Measurements from ENCODE around the gene STX4.

STX4 gene

DNA sequence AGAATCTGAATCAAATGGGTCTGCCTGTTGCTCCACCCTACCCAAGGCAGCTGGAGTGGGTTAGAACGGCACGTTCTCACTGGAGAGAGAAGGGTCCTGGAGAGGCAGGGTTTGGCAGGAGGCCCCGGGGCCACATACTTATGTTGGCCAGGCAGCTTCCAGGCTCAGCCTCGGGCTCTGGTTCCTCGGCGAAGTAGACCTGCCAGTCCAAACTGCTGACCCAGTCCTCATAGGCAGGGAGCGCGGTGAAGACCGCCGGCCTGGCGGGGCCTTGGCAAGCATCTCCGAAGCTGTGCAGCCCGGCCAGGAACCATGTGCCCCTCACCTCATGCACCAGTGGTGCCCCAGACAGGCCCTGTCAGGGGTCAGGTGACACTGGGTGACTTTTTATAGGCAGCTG, 50.6 kb downstream of the STX4 start:
- no peak for TF ChIP-seq TAF1 (IDR thresholded peaks at IDR 0.05; ENCODE audit: borderline replicate concordance, insufficient read depth, low read length)
- no peak for TF ChIP-seq FOXP2 (optimal IDR thresholded peaks at IDR 0.05; ENCODE audit: borderline replicate concordance, extremely low read depth, extremely low read length, insufficient read depth)
- TF ChIP-seq SIN3A (IDR thresholded peaks at IDR 0.05; ENCODE audit: borderline replicate concordance, insufficient read depth, low read length), result no peak
- TF ChIP-seq, protein P1, sequence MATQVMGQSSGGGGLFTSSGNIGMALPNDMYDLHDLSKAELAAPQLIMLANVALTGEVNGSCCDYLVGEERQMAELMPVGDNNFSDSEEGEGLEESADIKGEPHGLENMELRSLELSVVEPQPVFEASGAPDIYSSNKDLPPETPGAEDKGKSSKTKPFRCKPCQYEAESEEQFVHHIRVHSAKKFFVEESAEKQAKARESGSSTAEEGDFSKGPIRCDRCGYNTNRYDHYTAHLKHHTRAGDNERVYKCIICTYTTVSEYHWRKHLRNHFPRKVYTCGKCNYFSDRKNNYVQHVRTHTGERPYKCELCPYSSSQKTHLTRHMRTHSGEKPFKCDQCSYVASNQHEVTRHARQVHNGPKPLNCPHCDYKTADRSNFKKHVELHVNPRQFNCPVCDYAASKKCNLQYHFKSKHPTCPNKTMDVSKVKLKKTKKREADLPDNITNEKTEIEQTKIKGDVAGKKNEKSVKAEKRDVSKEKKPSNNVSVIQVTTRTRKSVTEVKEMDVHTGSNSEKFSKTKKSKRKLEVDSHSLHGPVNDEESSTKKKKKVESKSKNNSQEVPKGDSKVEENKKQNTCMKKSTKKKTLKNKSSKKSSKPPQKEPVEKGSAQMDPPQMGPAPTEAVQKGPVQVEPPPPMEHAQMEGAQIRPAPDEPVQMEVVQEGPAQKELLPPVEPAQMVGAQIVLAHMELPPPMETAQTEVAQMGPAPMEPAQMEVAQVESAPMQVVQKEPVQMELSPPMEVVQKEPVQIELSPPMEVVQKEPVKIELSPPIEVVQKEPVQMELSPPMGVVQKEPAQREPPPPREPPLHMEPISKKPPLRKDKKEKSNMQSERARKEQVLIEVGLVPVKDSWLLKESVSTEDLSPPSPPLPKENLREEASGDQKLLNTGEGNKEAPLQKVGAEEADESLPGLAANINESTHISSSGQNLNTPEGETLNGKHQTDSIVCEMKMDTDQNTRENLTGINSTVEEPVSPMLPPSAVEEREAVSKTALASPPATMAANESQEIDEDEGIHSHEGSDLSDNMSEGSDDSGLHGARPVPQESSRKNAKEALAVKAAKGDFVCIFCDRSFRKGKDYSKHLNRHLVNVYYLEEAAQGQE (IDR thresholded peaks at IDR 0.05; ENCODE audit: insufficient read depth in 1 of 2, low read depth in 2 of 2, low read length in 2 of 2), result no peak
- TF ChIP-seq POLR2AphosphoS5 (IDR thresholded peaks at IDR 0.05; ENCODE audit: low read depth, low read length), result no peak

DNA sequence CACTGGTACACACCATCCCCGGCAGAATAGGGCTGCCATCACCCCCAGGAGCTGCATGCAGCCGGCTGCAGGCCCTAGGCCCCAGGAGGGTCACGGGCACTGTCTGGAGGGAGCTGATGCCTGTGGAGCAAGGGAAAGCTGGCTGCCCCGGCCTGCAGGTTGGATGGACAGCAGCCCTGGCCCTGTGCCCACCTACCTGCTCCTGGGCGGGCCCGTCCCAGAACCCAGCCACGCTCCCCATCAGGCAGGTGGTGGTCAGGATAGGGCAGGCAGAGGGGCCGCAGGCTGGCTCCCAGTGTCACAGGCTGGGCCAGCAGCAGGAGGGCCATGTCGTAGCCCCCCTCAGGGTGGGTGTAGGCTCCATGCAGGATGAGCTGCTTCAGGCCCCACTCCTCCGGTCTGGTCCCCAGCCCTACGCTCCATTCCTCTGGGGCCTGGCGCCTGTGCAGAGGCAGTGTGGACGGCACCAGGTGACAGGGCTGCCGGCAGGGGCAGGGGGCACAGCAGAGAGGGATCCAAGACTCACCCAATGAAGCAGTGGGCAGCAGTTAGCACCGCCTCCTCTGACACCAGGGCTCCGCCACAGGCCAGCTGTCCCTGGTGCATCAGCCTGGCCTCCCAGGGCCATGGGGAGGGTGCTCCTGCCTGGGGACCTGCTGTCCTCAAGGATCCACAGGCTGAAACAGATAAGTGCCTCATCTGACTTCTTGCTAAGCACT, 51.4 kb downstream of the STX4 start:
- TF ChIP-seq, protein P1 (IDR thresholded peaks at IDR 0.05; ENCODE audit: insufficient read depth in 1 of 2, low read depth in 2 of 2, low read length in 2 of 2), result no peak
- TF ChIP-seq SIN3A (IDR thresholded peaks at IDR 0.05; ENCODE audit: borderline replicate concordance, insufficient read depth, low read length) (no peak), FOXP2 (optimal IDR thresholded peaks at IDR 0.05; ENCODE audit: borderline replicate concordance, extremely low read depth, extremely low read length, insufficient read depth) (no peak), TAF1 (IDR thresholded peaks at IDR 0.05; ENCODE audit: borderline replicate concordance, insufficient read depth, low read length) (no peak), POLR2AphosphoS5 (IDR thresholded peaks at IDR 0.05; ENCODE audit: low read depth, low read length) (no peak)

DNA sequence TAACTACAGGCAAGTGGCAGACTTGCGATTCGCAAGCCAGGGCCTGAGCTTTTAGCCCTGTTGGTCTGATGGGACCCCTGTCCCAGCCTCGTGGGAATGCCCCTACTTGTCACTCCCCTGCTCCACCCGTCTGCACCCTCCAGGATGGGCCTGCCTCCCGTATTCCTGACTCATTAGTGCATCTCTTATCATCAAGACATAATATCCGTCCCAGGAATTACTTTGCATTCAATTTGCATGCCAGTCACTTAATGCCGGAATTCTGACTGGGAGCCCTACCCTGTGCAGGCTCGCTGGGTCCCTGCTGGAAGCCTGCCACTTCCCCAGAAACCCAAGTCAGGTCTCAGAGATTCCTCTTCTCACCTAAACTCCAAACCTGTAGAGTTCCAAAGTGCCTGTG, 52.1 kb downstream of the STX4 start:
- TF ChIP-seq, protein P1 (IDR thresholded peaks at IDR 0.05; ENCODE audit: insufficient read depth in 1 of 2, low read depth in 2 of 2, low read length in 2 of 2), result no peak
- no peak for TF ChIP-seq POLR2AphosphoS5 (IDR thresholded peaks at IDR 0.05; ENCODE audit: low read depth, low read length)
- no peak for TF ChIP-seq FOXP2 (optimal IDR thresholded peaks at IDR 0.05; ENCODE audit: borderline replicate concordance, extremely low read depth, extremely low read length, insufficient read depth)
- no peak for TF ChIP-seq TAF1 (IDR thresholded peaks at IDR 0.05; ENCODE audit: borderline replicate concordance, insufficient read depth, low read length)
- TF ChIP-seq SIN3A (IDR thresholded peaks at IDR 0.05; ENCODE audit: borderline replicate concordance, insufficient read depth, low read length), result no peak

DNA sequence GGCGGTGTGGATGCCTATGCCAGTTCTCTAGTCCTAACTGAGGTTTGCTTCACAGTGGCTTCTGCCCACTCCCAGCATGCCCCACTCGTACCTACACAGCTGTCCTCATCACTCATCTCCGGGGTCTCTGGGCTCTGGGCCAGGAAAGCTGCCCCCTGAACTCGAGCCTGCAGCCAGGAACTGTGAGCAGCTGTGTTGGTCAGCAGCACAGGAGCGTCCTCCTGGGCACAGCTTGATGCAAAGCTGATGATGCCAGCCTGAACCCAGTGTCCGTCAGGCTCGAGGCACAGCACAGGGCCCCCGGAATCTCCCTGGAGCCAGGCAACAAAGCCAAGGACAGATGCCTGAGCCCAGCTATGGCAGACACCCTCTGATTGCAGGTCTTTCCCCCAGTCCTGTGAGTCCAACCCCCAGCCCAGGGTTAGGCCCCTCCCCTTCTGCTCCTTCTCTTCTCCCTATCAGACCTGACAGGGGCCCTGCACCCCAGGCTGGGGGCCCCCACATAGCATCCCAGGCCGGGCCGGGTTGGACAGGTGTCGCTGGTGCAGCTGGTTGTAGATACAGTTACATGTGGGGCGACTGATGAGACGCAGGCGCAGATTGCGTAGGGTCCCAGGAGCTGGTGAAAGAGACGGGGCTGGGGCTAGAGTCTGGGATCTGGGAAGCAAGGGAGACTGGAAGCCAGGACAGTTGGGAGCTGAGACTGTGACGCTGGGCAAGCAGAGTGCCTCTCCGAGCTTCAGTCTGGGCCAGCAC, 52.7 kb downstream of the STX4 start:
- TF ChIP-seq TAF1 (IDR thresholded peaks at IDR 0.05; ENCODE audit: borderline replicate concordance, insufficient read depth, low read length), result no peak
- no peak for TF ChIP-seq POLR2AphosphoS5 (IDR thresholded peaks at IDR 0.05; ENCODE audit: low read depth, low read length)
- TF ChIP-seq FOXP2 (optimal IDR thresholded peaks at IDR 0.05; ENCODE audit: borderline replicate concordance, extremely low read depth, extremely low read length, insufficient read depth), result no peak
- TF ChIP-seq, protein P1 (IDR thresholded peaks at IDR 0.05; ENCODE audit: insufficient read depth in 1 of 2, low read depth in 2 of 2, low read length in 2 of 2), result no peak
- no peak for TF ChIP-seq SIN3A (IDR thresholded peaks at IDR 0.05; ENCODE audit: borderline replicate concordance, insufficient read depth, low read length)
